Calu3 (cell line): Measurements from ENCODE around the gene TFF1. TPM values are rescaled to one million over a fixed set of nuclear protein-coding genes. Genes with fewer than 3 reads are reported as not detected.

Source experiments
- BruUV-seq: library from RNA; stranded (reverse); fragments of 400-500 nt; replicated peaks from 2 replicates; lab custom pipeline; 2021; lab: Mats Ljungman, UMichigan
- CTCF ChIA-PET: fragments of 300-600 bp; sonication (Branson Sonifier 250); formaldehyde crosslinking; loops from one replicate; lab custom pipeline; 2022; ENCODE audit warnings: antibody characterized with exemption; lab: Charles Lee
- DNase-seq: peaks from one replicate; pipeline ENCODE4 v3.0.0; 2022
- H3K27ac Mint-ChIP-seq: one replicate; pipeline ENCODE4 v1.8.0; 2022; ENCODE audit warnings: mixed read lengths; ENCODE audit not compliant: unreplicated experiment
- H3K27me3 Mint-ChIP-seq: one replicate; pipeline ENCODE4 v1.8.0; 2022; ENCODE audit warnings: mixed read lengths; ENCODE audit not compliant: unreplicated experiment
- H3K36me3 Mint-ChIP-seq: one replicate; pipeline ENCODE4 v1.8.0; 2022; ENCODE audit warnings: mild to moderate bottlenecking, moderate library complexity, mixed read lengths; ENCODE audit not compliant: insufficient read depth, unreplicated experiment
- H3K4me1 Mint-ChIP-seq: one replicate; pipeline ENCODE4 v1.8.0; 2022; ENCODE audit warnings: mild to moderate bottlenecking, low read depth, mixed read lengths; ENCODE audit not compliant: unreplicated experiment
- H3K4me3 Mint-ChIP-seq: one replicate; pipeline ENCODE4 v1.8.0; 2022; ENCODE audit warnings: mild to moderate bottlenecking, low read depth, moderate library complexity, mixed read lengths; ENCODE audit not compliant: unreplicated experiment
- H3K9me3 Mint-ChIP-seq: one replicate; pipeline ENCODE4 v1.8.0; 2022; ENCODE audit warnings: low read depth, mixed read lengths; ENCODE audit not compliant: unreplicated experiment
- CTCF ChIP-seq: fragments of 200-600 bp; IDR thresholded peaks from one replicate; pipeline ENCODE4 v1.8.0; 2022; ENCODE audit warnings: antibody characterized with exemption; ENCODE audit not compliant: unreplicated experiment
- intact Hi-C: fragments of 100-400 bp; cut with micrococcal nuclease; formaldehyde crosslinking; loops from one replicate; pipeline ENCODE4 v1.10.0; 2022; ENCODE audit not compliant: unreplicated experiment
- total RNA-seq: library from RNA; stranded (reverse); gene quantifications from 2 replicates; pipeline ENCODE4 v1.2.3, GENCODE V29; 2022

TFF1 gene
- total RNA-seq, 1 experiment from 2014 or later = not detected

DNA sequence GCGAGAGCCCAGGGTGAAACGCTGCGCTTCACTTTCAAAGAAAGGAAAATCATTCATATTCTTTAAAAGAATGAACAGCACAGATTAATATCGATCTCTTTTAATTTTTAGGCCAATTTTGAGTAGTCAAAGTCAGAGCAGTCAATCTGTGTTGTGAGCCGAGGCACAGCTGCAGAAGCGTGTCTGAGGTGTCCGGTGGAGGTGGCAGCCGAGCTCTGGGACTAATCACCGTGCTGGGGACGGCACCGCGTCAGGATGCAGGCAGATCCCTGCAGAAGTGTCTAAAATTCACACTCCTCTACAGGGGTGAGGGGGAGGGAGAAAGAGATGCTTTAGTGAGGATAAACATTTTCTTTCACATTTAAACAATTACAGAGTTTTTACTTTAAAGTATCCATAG is 4.1 kb downstream of the TFF1 start:
- no TSS peak for BruUV-seq
- H3K27ac Mint-ChIP-seq = no peak overlapping the region
- intact Hi-C loops = no loop called here

DNA sequence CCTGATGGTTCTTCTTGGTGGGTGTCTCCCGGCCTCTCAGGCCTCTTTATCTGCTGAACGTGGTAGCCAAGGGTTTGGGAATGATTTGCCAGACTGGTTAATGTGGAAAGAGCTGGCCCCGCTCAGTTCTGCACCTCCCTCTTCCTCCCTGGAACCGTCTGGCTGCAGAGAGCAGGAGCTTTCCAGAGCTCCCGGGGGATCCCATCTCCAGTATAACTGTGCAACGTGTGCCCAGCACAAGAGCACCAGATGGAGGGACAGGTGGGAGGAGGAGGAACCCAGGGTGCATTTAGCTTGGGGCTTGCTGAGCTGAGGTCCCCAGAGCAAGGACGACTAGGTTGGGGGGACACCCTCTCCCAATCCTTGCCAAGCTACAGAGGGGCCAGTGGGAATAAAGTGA is 5.0 kb downstream of the TFF1 start:
- BruUV-seq = no TSS peak
- intact Hi-C loops = no loop called here
- Mint-ChIP-seq H3K4me3 (no peak overlapping the region), H3K27ac (no peak overlapping the region), H3K4me1 (peaks cover 23% of the 10 kb centered on the region), H3K36me3 (no peaks in the 10 kb centered on the region), H3K9me3 (peaks cover 2% of the 10 kb centered on the region), H3K27me3 (no peaks in the 10 kb centered on the region)
- no peak for TF ChIP-seq CTCF
- DNase-seq = no peak
- CTCF ChIA-PET = interaction anchor here (0.5 to 1.4 kb wide), 2 partner anchors 23 to 83 kb away, joined by 3 to 4 read pairs; no protein-coding TSS in a partner anchor

More for the DNA sequence above, 4.1 kb downstream of the TFF1 start:
- H3K36me3 Mint-ChIP-seq = no peaks in the 10 kb centered on the region
- no peak for TF ChIP-seq CTCF
- no peak for DNase-seq
- CTCF ChIA-PET = interaction anchor here (0.8 kb wide), 1 partner anchor 32 kb away, joined by 3 read pairs; no protein-coding TSS in a partner anchor
- no peaks in the 10 kb centered on the region for H3K27me3 Mint-ChIP-seq
- H3K4me3 Mint-ChIP-seq = no peak overlapping the region
- peaks cover 2% of the 10 kb centered on the region for H3K9me3 Mint-ChIP-seq
- peaks cover 30% of the 10 kb centered on the region for H3K4me1 Mint-ChIP-seq

DNA sequence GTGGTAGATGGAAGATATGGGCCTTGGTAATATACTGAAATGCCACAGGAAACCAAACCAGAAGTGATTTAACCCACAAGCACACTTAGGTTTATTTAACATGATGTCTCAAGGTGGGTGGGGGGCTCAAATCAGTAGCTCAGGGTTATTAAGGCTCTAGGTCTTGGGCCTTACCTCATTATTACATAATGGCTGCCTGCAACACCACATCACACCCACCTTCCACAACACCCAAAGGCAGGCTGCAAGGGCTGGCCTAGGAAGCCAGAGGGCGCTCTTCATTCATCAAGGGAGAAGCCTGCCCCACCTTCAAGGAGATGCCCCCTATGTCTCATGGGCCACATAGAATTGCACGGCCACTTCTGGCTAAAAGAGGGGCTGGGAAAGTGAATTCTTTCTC is 6.0 kb downstream of the TFF1 start:
- no peak for DNase-seq
- Mint-ChIP-seq H3K27ac (no peak overlapping the region), H3K36me3 (no peaks in the 10 kb centered on the region), H3K9me3 (peaks cover 2% of the 10 kb centered on the region), H3K4me1 (peaks cover 20% of the 10 kb centered on the region), H3K27me3 (no peaks in the 10 kb centered on the region), H3K4me3 (no peak overlapping the region)
- intact Hi-C loops = no loop called here
- CTCF ChIA-PET = interaction anchor here (1.4 kb wide), 1 partner anchor 22 kb away, joined by 4 read pairs; no protein-coding TSS in a partner anchor
- TF ChIP-seq CTCF = no peak
- no TSS peak for BruUV-seq

GRCh38 chr21:42358937-42359336 is 7.4 kb downstream of the TFF1 start:
- peaks cover 2% of the 10 kb centered on the region for H3K9me3 Mint-ChIP-seq
- no peak for TF ChIP-seq CTCF
- no TSS peak for BruUV-seq
- peaks cover 15% of the 10 kb centered on the region for H3K4me1 Mint-ChIP-seq
- H3K36me3 Mint-ChIP-seq = no peaks in the 10 kb centered on the region
- CTCF ChIA-PET = no interaction called here
- H3K27me3 Mint-ChIP-seq = peaks cover 2% of the 10 kb centered on the region
- H3K27ac Mint-ChIP-seq = no peak overlapping the region
- no peak for DNase-seq
- no peak overlapping the region for H3K4me3 Mint-ChIP-seq
- intact Hi-C loops = no loop called here
